WTC11 (cell line): ENCODE data around the gene MIGA2. TPM values are rescaled to one million over a fixed set of nuclear protein-coding genes. Genes with fewer than 3 reads are reported as not detected.

ENCODE experiments used
- ATAC-seq: fragments of 200-7000 bp; cut with Tn5 transposase; 2 replicates; pipeline ENCODE4 v1.10.0; 2021; ENCODE audit warnings: mild to moderate bottlenecking, moderate library complexity
- CTCF ChIA-PET: fragments of 300-600 bp; sonication (Branson Sonifier 250); formaldehyde crosslinking; loops from one replicate; lab custom pipeline; 2021; ENCODE audit warnings: antibody characterized with exemption; lab: Charles Lee
- POLR2A ChIA-PET: fragments of 350-600 bp; sonication (Branson Sonifier 250); formaldehyde crosslinking; loops from one replicate; lab custom pipeline; 2021; ENCODE audit warnings: antibody characterized with exemption; lab: Charles Lee
- DNase-seq: peaks from one replicate; pipeline ENCODE4 v3.0.0; 2021; ENCODE audit warnings: low spot score
- H3K27ac Mint-ChIP-seq: 2 replicates; pipeline ENCODE4 v1.8.0; 2021; ENCODE audit warnings: mixed read lengths
- H3K27me3 Mint-ChIP-seq: 2 replicates; pipeline ENCODE4 v1.8.0; 2021; ENCODE audit warnings: low read depth, mild to moderate bottlenecking, moderate library complexity, mixed read lengths
- H3K36me3 Mint-ChIP-seq: 2 replicates; pipeline ENCODE4 v1.8.0; 2021; ENCODE audit warnings: mixed read lengths
- H3K4me1 Mint-ChIP-seq: 2 replicates; pipeline ENCODE4 v1.8.0; 2022; ENCODE audit warnings: mixed read lengths
- H3K4me3 Mint-ChIP-seq: 2 replicates; pipeline ENCODE4 v1.8.0; 2021; ENCODE audit warnings: mild to moderate bottlenecking, moderate library complexity, mixed read lengths
- H3K9me3 Mint-ChIP-seq: 2 replicates; pipeline ENCODE4 v1.8.0; 2021; ENCODE audit warnings: mixed read lengths
- CBFB ChIP-seq: sonication (generic); formaldehyde crosslinking; IDR thresholded peaks from 2 replicates; pipeline ENCODE4 v1.8.1; 2022; ENCODE audit warnings: mild to moderate bottlenecking, low read depth, missing genetic modification reagents
- E2F4 ChIP-seq: sonication (generic); formaldehyde crosslinking; IDR thresholded peaks from 2 replicates; pipeline ENCODE4 v1.8.1; 2022; ENCODE audit warnings: low read depth, mild to moderate bottlenecking, moderate library complexity, missing genetic modification reagents, borderline replicate concordance
- FOXP1 ChIP-seq: sonication (generic); formaldehyde crosslinking; IDR thresholded peaks from 2 replicates; pipeline ENCODE4 v1.8.0; 2022; ENCODE audit warnings: missing genetic modification reagents, mild to moderate bottlenecking, moderate library complexity, borderline replicate concordance
- GABPB1 ChIP-seq: sonication (generic); formaldehyde crosslinking; IDR thresholded peaks from 2 replicates; pipeline ENCODE4 v1.8.1; 2023; ENCODE audit warnings: mild to moderate bottlenecking, missing genetic modification reagents
- GTF2I ChIP-seq: fragments of 250-450 bp; sonication (Bioruptor Pico); conservative IDR thresholded peaks from 2 replicates; pipeline ENCODE4 v1.4.0; 2021; ENCODE audit warnings: mild to moderate bottlenecking
- JAZF1 ChIP-seq: fragments of 250-450 bp; sonication (Bioruptor Pico); IDR thresholded peaks from 2 replicates; pipeline ENCODE4 v1.9.0; 2021; ENCODE audit warnings: moderate library complexity, mild to moderate bottlenecking, inconsistent platforms
- KAT7 ChIP-seq: sonication (generic); formaldehyde crosslinking; IDR thresholded peaks from 2 replicates; pipeline ENCODE4 v1.8.1; 2023; ENCODE audit warnings: missing genetic modification reagents, mild to moderate bottlenecking, borderline replicate concordance
- MXD4 ChIP-seq: fragments of 250-450 bp; sonication (Bioruptor Pico); IDR thresholded peaks from 2 replicates; pipeline ENCODE4 v1.8.0; 2021; ENCODE audit warnings: mild to moderate bottlenecking, moderate library complexity, borderline replicate concordance
- PRDM15 ChIP-seq: sonication (generic); formaldehyde crosslinking; IDR thresholded peaks from 2 replicates; pipeline ENCODE4 v1.8.0; 2022; ENCODE audit warnings: missing genetic modification reagents
- PREB ChIP-seq: sonication (generic); formaldehyde crosslinking; IDR thresholded peaks from 2 replicates; pipeline ENCODE4 v1.8.1; 2022; ENCODE audit warnings: mild to moderate bottlenecking, missing genetic modification reagents, moderate library complexity, borderline replicate concordance
- TEAD1 ChIP-seq: sonication (generic); formaldehyde crosslinking; IDR thresholded peaks from 2 replicates; pipeline ENCODE4 v1.8.0; 2022; ENCODE audit warnings: mild to moderate bottlenecking, missing genetic modification reagents
- TP53 ChIP-seq: sonication (generic); formaldehyde crosslinking; IDR thresholded peaks from 2 replicates; pipeline ENCODE4 v1.8.1; 2023; ENCODE audit warnings: mild to moderate bottlenecking, missing genetic modification reagents
- ZNF671 ChIP-seq: fragments of 250-450 bp; sonication (Bioruptor Pico); IDR thresholded peaks from 2 replicates; pipeline ENCODE4 v1.8.0; 2021; ENCODE audit warnings: mild to moderate bottlenecking
- total RNA-seq: library from RNA; stranded (reverse); gene quantifications from 3 replicates; pipeline ENCODE4 v1.2.3, GENCODE V29; 2021
- TF ChIP-seq, protein P1 (sequence below): fragments of 250-450 bp; sonication (Bioruptor Pico); IDR thresholded peaks from 2 replicates; pipeline ENCODE4 v1.9.0; 2021; ENCODE audit warnings: moderate library complexity, mild to moderate bottlenecking, inconsistent platforms, borderline replicate concordance
- TF ChIP-seq, protein P2 (sequence below): sonication (generic); formaldehyde crosslinking; IDR thresholded peaks from 2 replicates; pipeline ENCODE4 v1.8.1; 2023; ENCODE audit warnings: mild to moderate bottlenecking, missing genetic modification reagents, moderate library complexity
- TF ChIP-seq, protein P3 (sequence below): sonication (generic); formaldehyde crosslinking; IDR thresholded peaks from 2 replicates; pipeline ENCODE4 v1.8.1; 2023; ENCODE audit warnings: mild to moderate bottlenecking, missing genetic modification reagents, borderline replicate concordance
- TF ChIP-seq, protein P4 (sequence below): sonication (generic); formaldehyde crosslinking; IDR thresholded peaks from 2 replicates; pipeline ENCODE4 v1.8.1; 2023; ENCODE audit warnings: mild to moderate bottlenecking, moderate library complexity, missing genetic modification reagents

The MIGA2 gene
- total RNA-seq, 1 experiment from 2014 or later: 61.7 TPM

- no peak overlapping the region for H3K27ac Mint-ChIP-seq
- peak overlapping the region; percentile 65 for H3K4me3 Mint-ChIP-seq
- TF ChIP-seq PREB (CRISPR knock-in tag) (no peak), KAT7 (CRISPR knock-in tag) (no peak), GTF2I (CRISPR knock-in tag) (no peak), FOXP1 (CRISPR knock-in tag) (no peak), PRDM15 (CRISPR knock-in tag) (no peak), TP53 (CRISPR knock-in tag) (no peak), TEAD1 (CRISPR knock-in tag) (no peak), GABPB1 (no peak)
- TF ChIP-seq, protein P1, sequence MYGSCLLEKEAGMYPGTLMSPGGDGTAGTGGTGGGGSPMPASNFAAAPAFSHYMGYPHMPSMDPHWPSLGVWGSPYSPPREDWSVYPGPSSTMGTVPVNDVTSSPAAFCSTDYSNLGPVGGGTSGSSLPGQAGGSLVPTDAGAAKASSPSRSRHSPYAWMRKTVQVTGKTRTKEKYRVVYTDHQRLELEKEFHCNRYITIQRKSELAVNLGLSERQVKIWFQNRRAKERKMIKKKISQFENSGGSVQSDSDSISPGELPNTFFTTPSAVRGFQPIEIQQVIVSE (CRISPR knock-in tag): no peak
- H3K4me1 Mint-ChIP-seq: peaks cover 16% of the 10 kb centered on the region
- ChIA-PET CTCF (interaction anchor here (1.3 to 2.5 kb wide), 7 partner anchors 9 to 517 kb away, joined by 3 to 13 read pairs (median 5); partner anchors contain the start of genes NTMT1 and SH3GLB2), POLR2A (interaction anchor here (0.5 to 1.6 kb wide), 3 partner anchors 18 to 203 kb away, joined by 3 read pairs; no protein-coding TSS in a partner anchor)
- no peaks in the 10 kb centered on the region for H3K9me3 Mint-ChIP-seq
- DNase-seq (no peak), ATAC-seq (no peak)
- no peaks in the 10 kb centered on the region for H3K36me3 Mint-ChIP-seq
- H3K27me3 Mint-ChIP-seq: peaks cover 17% of the 10 kb centered on the region
Observed at GRCh38 chr9:129108805-129109536, 72.5 kb downstream of the MIGA2 start.

DNA sequence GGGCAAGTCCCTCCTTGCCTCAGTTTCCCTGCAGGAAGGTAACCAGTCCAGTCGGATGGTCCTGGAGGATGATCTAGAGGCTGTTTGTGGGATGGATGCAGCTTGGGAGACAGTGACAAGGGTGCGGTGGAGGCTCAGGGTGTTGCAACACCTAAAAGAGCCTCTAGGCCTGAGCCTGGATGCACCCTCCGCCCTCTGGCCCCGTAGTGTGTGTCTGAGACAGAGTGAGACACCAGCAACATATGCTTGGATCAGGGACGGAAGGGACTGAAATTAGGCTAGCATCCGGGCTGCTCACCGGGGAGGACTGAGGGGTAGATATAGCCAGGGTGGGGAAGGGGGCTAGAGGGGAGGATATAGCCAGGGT is 73.1 kb downstream of the MIGA2 start:
- no peak overlapping the region for H3K27ac Mint-ChIP-seq
- ChIA-PET CTCF (interaction anchor here (0.9 to 2.5 kb wide), 9 partner anchors 9 to 516 kb away, joined by 3 to 13 read pairs (median 4); partner anchors contain the start of genes NTMT1 and SH3GLB2), POLR2A (interaction anchor here (0.5 to 1.6 kb wide), 2 partner anchors 17 to 105 kb away, joined by 3 read pairs; no protein-coding TSS in a partner anchor)
- H3K4me3 Mint-ChIP-seq: peak overlapping the region; percentile 65
- peak; percentile 5 for ATAC-seq
- peak; percentile 35 for DNase-seq
- peaks cover 19% of the 10 kb centered on the region for H3K4me1 Mint-ChIP-seq
- H3K27me3 Mint-ChIP-seq: peaks cover 17% of the 10 kb centered on the region
- no peaks in the 10 kb centered on the region for H3K9me3 Mint-ChIP-seq
- H3K36me3 Mint-ChIP-seq: no peaks in the 10 kb centered on the region
- TF ChIP-seq, protein P2, sequence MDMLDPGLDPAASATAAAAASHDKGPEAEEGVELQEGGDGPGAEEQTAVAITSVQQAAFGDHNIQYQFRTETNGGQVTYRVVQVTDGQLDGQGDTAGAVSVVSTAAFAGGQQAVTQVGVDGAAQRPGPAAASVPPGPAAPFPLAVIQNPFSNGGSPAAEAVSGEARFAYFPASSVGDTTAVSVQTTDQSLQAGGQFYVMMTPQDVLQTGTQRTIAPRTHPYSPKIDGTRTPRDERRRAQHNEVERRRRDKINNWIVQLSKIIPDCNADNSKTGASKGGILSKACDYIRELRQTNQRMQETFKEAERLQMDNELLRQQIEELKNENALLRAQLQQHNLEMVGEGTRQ (CRISPR knock-in tag): no peak
- TF ChIP-seq JAZF1: no peak
- no peak for TF ChIP-seq MXD4 (CRISPR knock-in tag)
- no peak for TF ChIP-seq CBFB
- TF ChIP-seq, protein P3, sequence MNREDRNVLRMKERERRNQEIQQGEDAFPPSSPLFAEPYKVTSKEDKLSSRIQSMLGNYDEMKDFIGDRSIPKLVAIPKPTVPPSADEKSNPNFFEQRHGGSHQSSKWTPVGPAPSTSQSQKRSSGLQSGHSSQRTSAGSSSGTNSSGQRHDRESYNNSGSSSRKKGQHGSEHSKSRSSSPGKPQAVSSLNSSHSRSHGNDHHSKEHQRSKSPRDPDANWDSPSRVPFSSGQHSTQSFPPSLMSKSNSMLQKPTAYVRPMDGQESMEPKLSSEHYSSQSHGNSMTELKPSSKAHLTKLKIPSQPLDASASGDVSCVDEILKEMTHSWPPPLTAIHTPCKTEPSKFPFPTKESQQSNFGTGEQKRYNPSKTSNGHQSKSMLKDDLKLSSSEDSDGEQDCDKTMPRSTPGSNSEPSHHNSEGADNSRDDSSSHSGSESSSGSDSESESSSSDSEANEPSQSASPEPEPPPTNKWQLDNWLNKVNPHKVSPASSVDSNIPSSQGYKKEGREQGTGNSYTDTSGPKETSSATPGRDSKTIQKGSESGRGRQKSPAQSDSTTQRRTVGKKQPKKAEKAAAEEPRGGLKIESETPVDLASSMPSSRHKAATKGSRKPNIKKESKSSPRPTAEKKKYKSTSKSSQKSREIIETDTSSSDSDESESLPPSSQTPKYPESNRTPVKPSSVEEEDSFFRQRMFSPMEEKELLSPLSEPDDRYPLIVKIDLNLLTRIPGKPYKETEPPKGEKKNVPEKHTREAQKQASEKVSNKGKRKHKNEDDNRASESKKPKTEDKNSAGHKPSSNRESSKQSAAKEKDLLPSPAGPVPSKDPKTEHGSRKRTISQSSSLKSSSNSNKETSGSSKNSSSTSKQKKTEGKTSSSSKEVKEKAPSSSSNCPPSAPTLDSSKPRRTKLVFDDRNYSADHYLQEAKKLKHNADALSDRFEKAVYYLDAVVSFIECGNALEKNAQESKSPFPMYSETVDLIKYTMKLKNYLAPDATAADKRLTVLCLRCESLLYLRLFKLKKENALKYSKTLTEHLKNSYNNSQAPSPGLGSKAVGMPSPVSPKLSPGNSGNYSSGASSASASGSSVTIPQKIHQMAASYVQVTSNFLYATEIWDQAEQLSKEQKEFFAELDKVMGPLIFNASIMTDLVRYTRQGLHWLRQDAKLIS (CRISPR knock-in tag): no peak
- no peak for TF ChIP-seq ZNF671 (CRISPR knock-in tag)
- TF ChIP-seq, protein P4, sequence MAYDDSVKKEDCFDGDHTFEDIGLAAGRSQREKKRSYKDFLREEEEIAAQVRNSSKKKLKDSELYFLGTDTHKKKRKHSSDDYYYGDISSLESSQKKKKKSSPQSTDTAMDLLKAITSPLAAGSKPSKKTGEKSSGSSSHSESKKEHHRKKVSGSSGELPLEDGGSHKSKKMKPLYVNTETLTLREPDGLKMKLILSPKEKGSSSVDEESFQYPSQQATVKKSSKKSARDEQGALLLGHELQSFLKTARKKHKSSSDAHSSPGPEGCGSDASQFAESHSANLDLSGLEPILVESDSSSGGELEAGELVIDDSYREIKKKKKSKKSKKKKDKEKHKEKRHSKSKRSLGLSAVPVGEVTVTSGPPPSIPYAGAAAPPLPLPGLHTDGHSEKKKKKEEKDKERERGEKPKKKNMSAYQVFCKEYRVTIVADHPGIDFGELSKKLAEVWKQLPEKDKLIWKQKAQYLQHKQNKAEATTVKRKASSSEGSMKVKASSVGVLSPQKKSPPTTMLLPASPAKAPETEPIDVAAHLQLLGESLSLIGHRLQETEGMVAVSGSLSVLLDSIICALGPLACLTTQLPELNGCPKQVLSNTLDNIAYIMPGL: no peak
- no peak for TF ChIP-seq E2F4 (CRISPR knock-in tag)
